Measurements from ENCODE around the gene TOX3.

Gene TOX3

DNA sequence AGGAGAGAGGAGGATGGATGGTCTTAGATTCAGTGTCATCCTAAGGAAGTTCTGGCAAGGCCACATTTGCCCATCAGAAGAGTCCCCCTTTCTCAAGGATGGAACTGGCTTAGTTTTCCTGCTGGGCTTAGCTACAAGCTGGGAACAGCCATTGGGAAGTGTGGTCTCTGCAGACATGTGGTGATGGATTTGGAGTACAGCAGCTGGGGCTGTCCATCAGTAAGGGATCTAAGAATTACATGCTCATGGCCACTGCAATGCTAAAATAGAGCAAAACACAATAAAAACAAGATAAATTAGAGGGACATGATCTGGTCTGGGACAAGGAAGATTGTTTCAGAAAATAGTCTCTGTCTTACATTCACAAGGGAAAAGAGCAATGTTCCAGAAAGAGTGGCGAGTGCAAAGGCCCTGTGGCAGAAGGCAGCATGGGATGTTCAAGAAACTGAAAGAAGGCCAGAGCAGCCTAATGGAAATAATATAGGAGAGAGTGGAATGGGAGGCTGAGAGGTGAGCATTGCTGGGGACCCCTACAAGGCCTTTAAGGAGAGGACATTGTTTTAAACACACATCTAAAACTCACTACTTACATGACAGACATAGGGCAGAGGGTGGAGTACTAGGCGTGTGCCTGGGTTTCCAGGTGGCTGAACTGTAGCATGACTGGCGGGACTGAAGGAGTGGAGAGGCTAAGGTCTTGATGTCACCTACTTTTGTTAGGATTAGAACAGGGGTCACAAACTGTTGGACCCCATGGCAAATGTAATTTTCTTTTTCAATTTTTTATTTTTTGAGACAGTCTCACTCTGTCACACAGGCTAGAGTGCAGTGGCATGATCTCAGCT is 17.0 kb upstream of the TOX3 start:
- DNase-seq, result no peak

GRCh38 chr16:52562770-52563169 is 15.8 kb upstream of the TOX3 start:
- DNase-seq, result no peak

DNA sequence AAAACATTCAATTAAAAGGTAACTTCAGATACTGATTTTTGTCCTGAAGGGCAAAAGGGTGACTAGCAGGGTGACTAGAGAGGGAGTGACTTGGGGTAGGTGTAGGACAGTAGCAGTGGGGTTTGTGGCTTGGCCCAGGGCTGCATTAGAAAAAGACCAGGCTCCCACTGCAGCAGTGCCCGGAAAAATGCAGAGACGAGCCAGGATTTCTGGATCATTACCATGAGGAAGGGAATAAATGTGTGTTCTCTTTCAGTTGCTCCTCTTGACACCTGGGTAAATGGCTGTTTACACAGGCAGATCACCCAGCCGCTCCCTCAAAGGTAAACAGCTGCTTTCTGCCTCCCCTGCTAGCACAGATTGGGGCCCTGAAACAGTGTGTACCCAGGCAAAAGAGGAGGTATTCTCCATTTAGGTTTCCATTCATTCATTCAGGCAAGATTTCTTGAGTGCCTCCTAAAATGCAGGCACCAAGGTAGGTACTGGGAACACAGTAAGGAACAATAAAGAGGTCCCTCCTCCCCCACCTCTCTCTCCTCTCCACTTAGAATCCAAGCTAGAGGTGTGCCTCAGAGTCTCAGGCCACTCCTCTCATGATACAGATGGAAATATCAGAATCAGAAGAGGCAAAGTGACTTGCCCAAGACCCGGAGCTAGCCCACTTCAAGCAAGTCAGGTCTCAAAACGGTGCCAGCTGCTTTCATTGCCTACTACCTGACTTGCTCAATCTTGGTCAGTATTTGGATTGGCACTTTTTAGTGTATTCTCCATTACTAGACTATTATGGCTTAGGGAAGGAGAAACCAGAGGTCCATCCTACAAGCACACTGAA is 15.2 kb upstream of the TOX3 start:
- no peak for DNase-seq

DNA sequence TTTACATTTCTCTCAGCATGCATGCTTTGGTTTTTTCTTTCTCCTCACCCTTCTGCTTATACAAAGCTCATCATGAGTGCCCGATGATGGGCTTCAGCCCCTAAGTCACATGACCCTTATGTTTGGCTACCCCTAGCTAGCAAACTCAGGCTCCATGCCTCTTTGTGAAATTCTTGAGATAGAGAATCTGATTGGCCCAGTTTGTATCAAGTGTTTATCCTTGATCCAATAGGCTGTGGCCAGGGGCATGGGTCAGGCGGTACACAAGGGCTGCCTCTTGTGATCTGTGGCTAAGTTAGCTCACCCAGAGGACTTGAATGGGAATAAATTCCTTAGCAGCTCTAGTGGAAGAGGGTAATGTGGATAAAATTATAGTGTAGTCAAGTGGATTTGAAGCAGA is 11.5 kb upstream of the TOX3 start:
- no peak for DNase-seq

GRCh38 chr16:52557236-52557635 is 10.3 kb upstream of the TOX3 start:
- no peak for DNase-seq

DNA sequence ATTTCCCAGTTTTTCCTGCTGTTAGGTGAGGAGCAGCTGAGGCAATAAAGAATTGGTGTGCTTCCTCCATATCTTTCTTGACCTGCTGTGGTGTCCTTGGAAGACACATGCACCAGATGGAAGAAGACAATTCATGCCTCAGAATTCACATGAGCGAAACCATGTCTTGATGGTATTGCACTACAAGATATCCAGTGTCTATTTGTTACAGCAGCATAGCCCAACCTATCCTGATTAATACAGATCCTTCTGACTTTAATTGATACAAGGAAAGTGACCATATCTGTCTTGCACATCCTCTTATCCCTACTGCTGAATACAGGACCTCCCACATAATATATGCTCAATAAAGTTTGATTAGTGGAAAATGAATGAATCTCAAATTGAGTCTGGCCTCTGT is 9.1 kb upstream of the TOX3 start:
- DNase-seq, result no peak

DNA sequence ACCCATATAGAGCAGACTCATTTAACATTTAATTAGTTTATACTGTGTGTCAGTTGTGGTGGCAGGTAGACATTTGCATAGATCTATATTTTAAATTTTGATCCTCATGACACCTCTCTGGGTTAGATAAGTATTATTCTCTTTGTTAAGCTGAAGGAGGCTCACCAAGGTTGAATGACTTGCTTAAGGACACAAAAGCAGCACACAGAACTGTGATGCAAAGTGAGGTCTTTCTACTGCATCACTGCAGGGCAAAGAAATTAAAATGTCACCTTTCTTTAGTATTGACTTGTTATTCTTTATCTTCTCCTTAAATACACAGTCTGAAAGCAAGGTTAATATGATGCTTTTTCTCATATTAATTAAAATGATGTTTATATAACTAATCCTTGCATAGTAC is 8.6 kb upstream of the TOX3 start:
- DNase-seq, result no peak

- DNase-seq, result no peak
Measured at GRCh38 chr16:52554334-52554733, 7.4 kb upstream of the TOX3 start.

- no peak for DNase-seq
Measured at GRCh38 chr16:52553322-52553721, 6.4 kb upstream of the TOX3 start.

DNA sequence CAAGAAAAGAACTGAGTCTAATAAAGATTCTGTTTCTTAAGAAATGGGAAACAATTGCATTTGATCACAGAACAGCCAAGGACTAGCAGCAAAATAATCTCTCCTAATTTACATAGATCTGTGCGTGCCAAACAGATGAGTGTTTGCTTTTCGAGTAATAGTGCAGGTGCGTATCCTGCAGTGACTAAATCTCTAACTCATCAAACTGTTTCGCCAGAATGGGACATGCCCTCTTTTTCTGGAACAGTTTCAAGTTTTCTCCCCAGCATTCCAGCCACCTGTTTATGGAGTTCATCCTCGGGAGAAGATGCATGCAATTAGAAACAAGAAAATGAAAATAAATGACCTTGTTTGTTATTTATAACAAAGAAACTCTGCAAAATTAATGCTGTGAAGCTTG is 5.7 kb upstream of the TOX3 start:
- DNase-seq, result no peak

- DNase-seq, result no peak
Measured at GRCh38 chr16:52549011-52549692, 2.2 kb upstream of the TOX3 start.

DNA sequence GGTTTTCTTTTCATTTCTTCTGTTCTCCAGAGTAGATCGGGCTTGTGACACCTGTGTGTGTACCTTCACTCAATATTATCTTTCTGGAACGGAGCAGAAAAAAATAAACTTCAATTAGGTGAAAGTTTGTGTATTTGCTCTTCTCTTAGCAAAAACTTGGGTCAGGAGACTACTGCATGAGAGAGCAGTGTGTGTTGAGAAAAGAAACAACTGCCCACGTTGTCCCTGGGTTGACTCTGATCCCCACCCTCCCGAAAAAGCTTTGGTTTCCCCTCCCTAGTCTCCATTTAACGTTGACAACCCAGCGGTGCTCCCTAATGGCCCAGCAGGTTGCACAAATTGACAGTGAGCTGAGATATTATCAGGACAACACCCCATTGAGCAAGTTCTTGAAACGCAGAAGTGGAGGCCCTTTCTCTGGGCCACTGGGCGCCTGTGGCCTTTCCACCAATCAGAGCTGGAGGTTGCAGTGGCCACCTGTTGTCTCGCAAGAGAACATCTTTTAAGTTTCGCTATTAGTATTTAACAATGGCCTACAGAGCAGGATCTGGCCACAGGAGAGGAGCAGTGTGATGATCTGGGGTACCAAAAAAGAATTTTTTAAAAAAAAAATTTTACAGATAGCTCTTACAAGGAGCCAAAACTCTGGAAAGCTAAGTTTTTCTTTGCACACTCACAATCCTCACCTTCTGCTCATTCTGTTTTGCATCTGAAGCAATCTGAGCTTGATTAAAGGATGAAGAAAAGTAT is 1.5 kb upstream of the TOX3 start:
- DNase-seq, result no peak

- no peak for DNase-seq
Measured at GRCh38 chr16:52547834-52548215, 882 bp upstream of the TOX3 start.

DNA sequence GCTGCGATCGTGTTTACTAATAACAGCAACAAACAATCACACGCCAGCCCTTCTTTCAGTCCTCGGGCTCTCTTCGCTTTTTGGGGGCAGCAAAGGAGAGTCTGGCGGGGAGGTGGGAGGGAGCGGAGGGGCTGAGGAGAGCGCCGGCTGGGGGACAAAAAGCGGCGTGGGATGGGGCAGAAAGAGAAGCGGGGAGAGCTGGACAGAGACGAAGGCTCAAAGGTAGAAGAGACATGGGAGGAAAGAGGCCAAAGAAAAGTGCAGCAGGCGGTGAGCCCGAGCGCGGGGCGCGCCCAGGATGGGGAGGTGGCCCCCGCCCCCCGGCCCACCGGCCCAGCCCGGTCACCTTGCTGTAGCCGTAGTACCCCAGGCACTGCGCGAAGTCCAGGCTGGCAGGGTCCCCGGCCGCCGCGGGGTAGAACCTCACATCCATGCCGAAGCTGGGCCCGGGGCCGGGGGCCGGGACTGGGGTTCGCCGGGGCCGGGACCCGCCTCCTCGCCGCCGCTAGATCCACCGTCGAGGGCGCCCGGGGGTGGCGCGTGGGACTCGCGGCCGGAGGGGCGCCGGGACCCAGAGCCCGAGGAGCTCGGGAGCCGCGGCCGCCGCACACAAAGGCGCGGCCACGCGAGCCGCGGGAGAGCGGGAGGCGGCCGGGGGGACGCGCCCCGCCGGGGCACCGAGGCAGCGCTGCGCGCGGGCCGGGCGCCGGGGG is 496 bp downstream of the TOX3 start:
- DNase-seq, result no peak

- no peak for DNase-seq
Measured at GRCh38 chr16:52545898-52546266, 1.1 kb downstream of the TOX3 start.

DNA sequence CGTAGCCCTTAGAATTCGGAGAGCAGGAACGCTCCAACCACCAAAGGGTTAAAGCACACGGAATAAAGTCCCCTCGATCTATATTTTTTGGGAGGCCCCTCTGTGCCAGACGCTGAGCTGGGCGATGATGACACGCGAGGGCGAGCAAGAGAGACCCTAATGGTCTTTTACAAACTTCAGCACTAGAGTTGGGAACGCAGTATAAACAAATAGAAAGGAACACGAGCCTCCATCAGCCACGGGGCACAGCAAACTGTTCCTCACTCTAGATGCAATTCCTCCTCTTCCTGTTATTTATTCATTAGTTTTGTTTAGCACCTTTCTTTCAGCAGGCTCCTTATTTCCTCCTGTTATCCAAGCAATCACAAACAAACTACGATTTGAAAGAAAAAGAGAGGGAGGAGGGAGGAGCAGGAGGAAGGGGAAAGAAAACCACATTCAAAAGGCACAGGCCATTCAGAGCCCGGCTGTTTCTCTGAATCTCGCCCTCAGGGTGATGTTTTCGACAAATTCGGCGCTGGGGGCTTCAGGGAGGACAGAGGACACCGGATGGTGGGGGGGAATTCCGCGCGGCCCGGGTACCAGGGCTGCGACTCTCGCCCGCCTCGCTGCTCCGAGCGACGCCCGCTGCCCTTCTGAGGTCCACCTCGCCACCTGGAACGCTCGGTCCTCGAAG is 1.6 kb downstream of the TOX3 start:
- no peak for DNase-seq

GRCh38 chr16:52544703-52545102 is 2.2 kb downstream of the TOX3 start:
- DNase-seq, result no peak

DNA sequence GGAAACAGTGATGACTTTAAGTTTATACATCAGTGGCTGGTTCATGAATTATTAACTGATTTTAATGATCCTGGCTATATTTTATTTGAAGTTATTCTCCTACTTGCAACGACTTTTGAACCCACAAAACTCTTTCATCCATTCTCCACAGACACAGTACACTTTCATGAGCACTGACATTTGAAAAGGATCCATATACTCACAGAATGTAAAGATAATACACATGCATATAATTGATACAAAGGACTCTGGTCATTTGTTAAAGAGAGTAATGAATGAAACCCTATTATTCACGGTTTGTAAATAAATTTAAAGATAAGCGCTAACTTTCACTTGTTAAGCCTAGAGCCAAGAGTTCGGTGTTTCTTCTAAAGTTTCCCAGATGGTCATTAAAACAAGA is 3.3 kb downstream of the TOX3 start:
- DNase-seq, result no peak

DNA sequence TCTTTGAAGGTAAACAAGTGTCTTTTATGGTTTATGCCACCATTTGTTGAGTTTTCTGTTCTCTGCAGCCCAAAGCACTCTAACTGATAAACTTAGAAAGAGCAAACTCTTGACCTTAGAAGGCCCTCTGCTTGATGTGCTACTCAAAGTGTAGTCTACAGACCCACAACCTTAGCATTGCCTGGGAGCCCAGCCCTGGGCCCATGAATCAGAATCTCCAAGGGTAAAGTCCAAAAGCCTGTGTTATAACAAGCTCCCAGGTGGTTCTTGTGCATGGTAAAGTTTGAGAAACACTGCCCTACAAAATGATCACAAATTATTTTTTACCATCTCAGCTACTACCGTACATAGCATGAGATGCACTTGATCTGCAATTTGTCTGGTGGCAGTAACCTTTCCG is 6.0 kb downstream of the TOX3 start:
- DNase-seq, result no peak

- no peak for DNase-seq
Measured at GRCh38 chr16:52539191-52539590, 7.8 kb downstream of the TOX3 start.

DNA sequence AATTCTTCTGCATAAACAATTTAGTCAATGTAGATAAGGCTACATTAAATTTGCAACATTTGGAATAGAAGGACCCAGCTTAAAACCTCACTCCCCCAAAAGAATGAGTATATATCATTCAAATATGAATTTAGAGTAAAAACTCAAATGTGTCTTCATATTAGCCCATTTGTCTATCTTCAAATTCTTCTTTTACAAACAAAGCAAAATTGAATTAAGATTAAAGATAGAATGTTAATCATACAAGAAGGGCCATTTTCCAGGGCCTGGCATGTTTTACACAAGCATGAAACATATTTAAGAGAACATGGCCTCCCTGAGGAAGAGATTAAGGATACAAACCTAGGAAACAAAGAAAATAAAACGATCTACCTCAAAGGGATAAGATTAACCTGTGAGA is 8.4 kb downstream of the TOX3 start:
- DNase-seq, result no peak

GRCh38 chr16:52537516-52537915 is 9.4 kb downstream of the TOX3 start:
- no peak for DNase-seq
